CD4-positive, alpha-beta T cell treated with Interleukin-1 beta for 1 hour (primary cell): ENCODE results near the gene GJA3.
"Not testable (repeated sequence)": the region's sequence is repeated elsewhere in the genome, so short reads cannot be mapped to it uniquely, and the experiment has no call there.

Source experiments
- DNase-seq, 2 donors: peaks; one replicate each; pipeline ENCODE4 v3.0.0-alpha.2; 2020 to 2022

The GJA3 gene

GRCh38 chr13:20181188-20181587 lies 20.3 kb upstream of the GJA3 start:
- DNase-seq = no peak

GRCh38 chr13:20178156-20178555 lies 17.3 kb upstream of the GJA3 start:
- no peak for DNase-seq

- DNase-seq = no peak
Measured at GRCh38 chr13:20177049-20177831, 16.4 kb upstream of the GJA3 start.

- no peak for DNase-seq
Measured at GRCh38 chr13:20175907-20176652, 15.2 kb upstream of the GJA3 start.

GRCh38 chr13:20175406-20175794 lies 14.5 kb upstream of the GJA3 start:
- DNase-seq = no peak

- peak in 1 of 2 donors; percentile 85 for DNase-seq
Measured at GRCh38 chr13:20174656-20175405, 14.0 kb upstream of the GJA3 start.

GRCh38 chr13:20173116-20173746 lies 12.4 kb upstream of the GJA3 start:
- DNase-seq = no peak

- no peak for DNase-seq
Measured at GRCh38 chr13:20171364-20171763, 10.5 kb upstream of the GJA3 start.

- no peak for DNase-seq
Measured at GRCh38 chr13:20170921-20171320, 10.1 kb upstream of the GJA3 start.

GRCh38 chr13:20168396-20168795 lies 7.5 kb upstream of the GJA3 start:
- DNase-seq = no peak

GRCh38 chr13:20165417-20166257 lies 4.8 kb upstream of the GJA3 start:
- DNase-seq = no peak

- no peak for DNase-seq
Measured at GRCh38 chr13:20161951-20162300, 1.1 kb upstream of the GJA3 start.

GRCh38 chr13:20161275-20161950 lies 561 bp upstream of the GJA3 start:
- DNase-seq = peak; percentile 54 to 75

- no peak for DNase-seq
Measured at GRCh38 chr13:20159646-20160305, 1.1 kb downstream of the GJA3 start.

GRCh38 chr13:20157151-20157796 lies 3.6 kb downstream of the GJA3 start:
- no peak for DNase-seq

- DNase-seq = no peak
Measured at GRCh38 chr13:20156702-20157101, 4.2 kb downstream of the GJA3 start.

- not testable (repeated sequence) for DNase-seq
Measured at GRCh38 chr13:20153290-20153689, 7.6 kb downstream of the GJA3 start.

- DNase-seq = no peak
Measured at GRCh38 chr13:20151612-20152011, 9.2 kb downstream of the GJA3 start.

GRCh38 chr13:20151016-20151415 lies 9.8 kb downstream of the GJA3 start:
- DNase-seq = no peak

GRCh38 chr13:20150561-20150960 lies 10.3 kb downstream of the GJA3 start:
- DNase-seq = no peak

- no peak for DNase-seq
Measured at GRCh38 chr13:20149762-20150161, 11.1 kb downstream of the GJA3 start.
